Right lobe of liver (tissue), 4 donors: ENCODE results near the gene ZC3HAV1.

Source experiments
- CTCF ChIP-seq, 4 donors: fragments of 200-600 bp in 3 of 4; fragments of 450-650 bp in 1 of 4; IDR thresholded peaks; one replicate each; pipeline versions ENCODE4 v1.5.1 to v1.8.0; 2016 to 2022; ENCODE audit warnings: antibody characterized with exemption in 4 of 4, mild to moderate bottlenecking in 2 of 4
- POLR2A ChIP-seq: fragments of 450-650 bp; IDR thresholded peaks from one replicate; pipeline ENCODE4 v1.6.1; 2017; ENCODE audit warnings: antibody characterized with exemption, mild to moderate bottlenecking
- donor health status: DM: no; HTN: no; CAD: no.
- donor health status: DM: no; HTN: no; CAD: no.
- donor health status: DM: no; HTN: yes; CAD: no.

GRCh38 chr7:139109983-139110411, 477 bp upstream of the ZC3HAV1 start:
- TF ChIP-seq CTCF (IDR thresholded peaks at IDR 0.05): no peak
- TF ChIP-seq POLR2A: no peak
